IMR-90 (cell line): ENCODE measurements around the gene NKG7. TPM values are rescaled to one million over a fixed set of nuclear protein-coding genes. Genes with fewer than 3 reads are reported as not detected.

Experiments
- ATAC-seq: fragments of 200-7000 bp; cut with Tn5 transposase; 2 replicates; pipeline ENCODE4 v1.9.1; 2020; ENCODE audit warnings: low read depth, mild to moderate bottlenecking, moderate library complexity
- BruUV-seq: library from RNA; stranded (reverse); fragments of 400-500 nt; replicated peaks from 2 replicates; lab custom pipeline; 2021; lab: Mats Ljungman, UMichigan
- CTCF ChIA-PET: fragments of 300-600 bp; formaldehyde crosslinking; extraction: SDS; loops from one replicate; lab custom pipeline; 2021; ENCODE audit warnings: antibody characterized with exemption; lab: Yijun Ruan, JAX
- POLR2A ChIA-PET: fragments of 300-600 bp; sonication (Branson Sonifier 250); formaldehyde crosslinking; loops from one replicate; lab custom pipeline; 2022; ENCODE audit warnings: antibody characterized with exemption; ENCODE audit not compliant: unreplicated experiment; lab: Charles Lee
- DNase-seq: peaks from one replicate; pipeline ENCODE4 v3.0.0; 2013
- H2AFZ ChIP-seq: replicated peaks from 2 replicates; pipeline ENCODE3; 2013; ENCODE audit warnings: low read length, mild to moderate bottlenecking; ENCODE audit not compliant: poor library complexity
- H2AK5ac ChIP-seq: 2 replicates; pipeline ENCODE4 v1.6.1; 2013; ENCODE audit warnings: low read depth, low read length, inconsistent platforms
- H2AK9ac ChIP-seq: replicated peaks from 2 replicates; pipeline ENCODE3; 2013; ENCODE audit warnings: mild to moderate bottlenecking, low read depth, low read length, moderate library complexity; ENCODE audit not compliant: poor library complexity
- H2BK120ac ChIP-seq: 2 replicates; pipeline ENCODE4 v1.6.1; 2013; ENCODE audit warnings: low read depth, low read length, inconsistent platforms
- H2BK15ac ChIP-seq: 3 replicates; pipeline ENCODE4 v1.6.1; 2013; ENCODE audit warnings: low read depth, low read length, inconsistent platforms
- H2BK20ac ChIP-seq: 2 replicates; pipeline ENCODE4 v1.6.1; 2013; ENCODE audit warnings: low read depth, mild to moderate bottlenecking, inconsistent platforms, low read length, moderate library complexity
- H2BK5ac ChIP-seq: 2 replicates; pipeline ENCODE4 v1.6.1; 2013; ENCODE audit warnings: mild to moderate bottlenecking, low read depth, low read length, inconsistent platforms; ENCODE audit not compliant: poor library complexity, severe bottlenecking
- H3K14ac ChIP-seq: replicated peaks from 2 replicates; pipeline ENCODE4 v1.6.1; 2013; ENCODE audit warnings: low read depth, low read length, inconsistent platforms
- H3K18ac ChIP-seq: 2 replicates; pipeline ENCODE4 v1.6.1; 2013; ENCODE audit warnings: low read depth, low read length, control low read depth
- H3K23ac ChIP-seq: 2 replicates; pipeline ENCODE4 v1.6.1; 2013; ENCODE audit warnings: low read depth, low read length, inconsistent platforms
- H3K27ac ChIP-seq: 2 replicates; pipeline ENCODE4 v1.5.1; 2013; ENCODE audit warnings: mild to moderate bottlenecking, control low read depth, low read length; ENCODE audit not compliant: insufficient read depth
- H3K27me3 ChIP-seq: 2 replicates; pipeline ENCODE4 v1.6.1; 2013; ENCODE audit warnings: low read length; ENCODE audit not compliant: control insufficient read depth, insufficient read depth
- H3K36me3 ChIP-seq: 2 replicates; pipeline ENCODE4 v1.6.1; 2013; ENCODE audit warnings: low read length, mixed read lengths; ENCODE audit not compliant: control insufficient read depth, insufficient read depth
- H3K4ac ChIP-seq: 2 replicates; pipeline ENCODE4 v1.6.1; 2013; ENCODE audit warnings: low read depth, low read length, inconsistent platforms
- H3K4me1 ChIP-seq: 2 replicates; pipeline ENCODE4 v1.6.1; 2013; ENCODE audit warnings: low read length, mixed read lengths; ENCODE audit not compliant: control insufficient read depth, insufficient read depth
- H3K4me2 ChIP-seq: 2 replicates; pipeline ENCODE4 v1.6.1; 2013; ENCODE audit warnings: low read depth, mild to moderate bottlenecking, control low read depth, low read length, moderate library complexity
- H3K4me3 ChIP-seq: 2 replicates; pipeline ENCODE4 v1.5.1; 2013; ENCODE audit warnings: low read depth, mild to moderate bottlenecking, control low read depth, low read length, moderate library complexity; ENCODE audit not compliant: insufficient read depth
- H3K56ac ChIP-seq: 2 replicates; pipeline ENCODE4 v1.6.1; 2013; ENCODE audit warnings: low read length, inconsistent platforms; ENCODE audit not compliant: insufficient read depth; ENCODE audit errors: extremely low read depth
- H3K79me1 ChIP-seq, 2 experiments: 2 replicates each; pipeline ENCODE4 v1.6.1; 2013; ENCODE audit warnings: low read length in 2 of 2, inconsistent platforms in 1 of 2, low read depth in 1 of 2
- H3K9ac ChIP-seq: 2 replicates; pipeline ENCODE4 v1.6.1; 2013; ENCODE audit warnings: low read depth, low read length, control low read depth
- H3K9me1 ChIP-seq: 2 replicates; pipeline ENCODE4 v1.6.1; 2013; ENCODE audit warnings: low read length, inconsistent platforms; ENCODE audit not compliant: insufficient read depth
- H3K9me3 ChIP-seq: 2 replicates; pipeline ENCODE4 v1.6.1; 2013; ENCODE audit warnings: low read length; ENCODE audit not compliant: control insufficient read depth, insufficient read depth
- H4K20me1 ChIP-seq: 2 replicates; pipeline ENCODE4 v1.6.1; 2013; ENCODE audit warnings: low read length, inconsistent platforms; ENCODE audit not compliant: insufficient read depth
- H4K5ac ChIP-seq: 2 replicates; pipeline ENCODE4 v1.6.1; 2013; ENCODE audit warnings: mild to moderate bottlenecking, low read depth, low read length, control low read depth
- H4K8ac ChIP-seq, 2 experiments: 2 replicates each; pipeline ENCODE4 v1.6.1; 2013; ENCODE audit warnings: low read depth in 2 of 2, low read length in 2 of 2, control low read depth in 1 of 2, inconsistent platforms in 1 of 2
- H4K91ac ChIP-seq: 2 replicates; pipeline ENCODE4 v1.6.1; 2013; ENCODE audit warnings: low read depth, low read length, inconsistent platforms; ENCODE audit not compliant: insufficient read depth
- CTCF ChIP-seq: conservative IDR thresholded peaks from 2 replicates; pipeline ENCODE4 v1.5.1; 2012; ENCODE audit warnings: mild to moderate bottlenecking, low read depth, low read length, improper control_type of control experiment
- ELK1 ChIP-seq: fragments of 150-350 bp; IDR thresholded peaks from 2 replicates; pipeline ENCODE4 v1.6.1; 2016; ENCODE audit warnings: low read depth, mild to moderate bottlenecking, low read length, moderate library complexity, borderline replicate concordance
- FOS ChIP-seq: fragments of 150-350 bp; IDR thresholded peaks from 2 replicates; pipeline ENCODE4 v1.6.1; 2016; ENCODE audit warnings: low read depth, low read length
- MAZ ChIP-seq: IDR thresholded peaks from 2 replicates; pipeline ENCODE4 v1.6.1; 2012; ENCODE audit warnings: low read depth, mild to moderate bottlenecking, low read length, improper control_type of control experiment, moderate library complexity, borderline replicate concordance
- NFE2L2 ChIP-seq: fragments of 150-350 bp; IDR thresholded peaks from 2 replicates; pipeline ENCODE4 v1.6.1; 2016; ENCODE audit warnings: low read depth, mild to moderate bottlenecking, low read length
- RCOR1 ChIP-seq: IDR thresholded peaks from 2 replicates; pipeline ENCODE4 v1.6.1; 2012; ENCODE audit warnings: mild to moderate bottlenecking, low read length, improper control_type of control experiment; ENCODE audit not compliant: insufficient replicate concordance
- SMC3 ChIP-seq: fragments of 150-350 bp; IDR thresholded peaks from 2 replicates; pipeline ENCODE4 v1.6.1; 2016; ENCODE audit warnings: low read depth, mild to moderate bottlenecking, antibody characterized with exemption, low read length, moderate library complexity
- WGBS, 2 experiments: methylation state at CpG; one replicate each; pipeline versions ENCODE4 v1.1.5 to v1.1.7; 2013; ENCODE audit warnings: missing lambda C conversion rate in 2 of 2; ENCODE audit not compliant: insufficient read length in 1 of 2; ENCODE audit errors: extremely low coverage in 2 of 2; 5-methylcytosine and 5-hydroxymethylcytosine counted together
- dilution Hi-C: fragments of 300-500 bp; cut with HindIII; formaldehyde crosslinking; loops from one replicate; pipeline ENCODE4 v1.14.3; 2018; ENCODE audit warnings: low sequenced_read_pairs; ENCODE audit not compliant: unreplicated experiment
- in situ Hi-C: fragments of 300-500 bp; cut with MboI; formaldehyde crosslinking; loops from 3 replicates; pipeline ENCODE4 v1.14.3; 2019; ENCODE audit warnings: low sequenced_read_pairs, inconsistent platforms, mixed read lengths
- intact Hi-C: fragments of 100-400 bp; cut with micrococcal nuclease; formaldehyde crosslinking; loops from 2 replicates; pipeline ENCODE4 v1.10.0; 2022
- polyA plus RNA-seq, 3 experiments: library from polyadenylated mRNA; depleted of rRNA; stranded (reverse); fragments of >200 nt; gene quantifications; 2 replicates each; pipeline ENCODE4 v1.2.3, GENCODE V29; 2012; ENCODE audit warnings: low replicate concordance in 1 of 3
- total RNA-seq: library from RNA; depleted of rRNA; stranded (reverse); fragments of >200 nt; gene quantifications from 2 replicates; pipeline ENCODE4 v1.2.3, GENCODE V29; 2012

Gene NKG7
- total and polyA plus RNA-seq, 2 of the 4 experiments (the other 2 are of a cell fraction), result not detected

GRCh38 chr19:51326216-51327065 is 46.0 kb downstream of the NKG7 start:
- ChIA-PET POLR2A (no interaction called here), CTCF (no interaction called here)
- no peaks in the 10 kb centered on the region for H3K9me3 ChIP-seq
- H3K27ac ChIP-seq, result no peak overlapping the region
- no peak overlapping the region for H3K56ac ChIP-seq
- no TSS peak for BruUV-seq
- in situ Hi-C loops, result no loop called here
- H4K8ac ChIP-seq, result no peak overlapping the region
- H4K5ac ChIP-seq, result no peak overlapping the region
- intact Hi-C loops, result no loop called here
- H4K91ac ChIP-seq, result no peak overlapping the region
- no peak for DNase-seq
- H4K20me1 ChIP-seq, result no peaks in the 10 kb centered on the region
- H2BK15ac ChIP-seq, result no peak overlapping the region
- H3K23ac ChIP-seq, result no peak overlapping the region
- H3K4me2 ChIP-seq, result no peak overlapping the region
- no peak overlapping the region for H3K14ac ChIP-seq
- no peak overlapping the region for H2AK5ac ChIP-seq
- no peaks in the 10 kb centered on the region for H3K36me3 ChIP-seq
- no peak overlapping the region for H3K18ac ChIP-seq
- peaks cover 4% of the 10 kb centered on the region; the same call in 1 of the 2 replicates for H3K27me3 ChIP-seq
- no peak for TF ChIP-seq RCOR1
- TF ChIP-seq SMC3, result no peak
- TF ChIP-seq ELK1, result no peak
- TF ChIP-seq FOS, result no peak
- TF ChIP-seq CTCF, result no peak
- TF ChIP-seq NFE2L2, result no peak
- TF ChIP-seq MAZ, result no peak
- dilution Hi-C loops, result no loop called here
- H3K4me3 ChIP-seq, result no peak overlapping the region
- 21% methylated on average over 5 of the region's 36 CpGs; no CpG with 5 or more reads in 1 of the 2 experiments for WGBS, 2 experiments
- H2BK5ac ChIP-seq, result no peak overlapping the region
- ATAC-seq, result no peak
- no peak overlapping the region for H2AK9ac ChIP-seq
- H3K4me1 ChIP-seq, result no peaks in the 10 kb centered on the region
- no peak overlapping the region for H2BK20ac ChIP-seq
- H2BK120ac ChIP-seq, result no peak overlapping the region
- no peaks in the 10 kb centered on the region for H3K9me1 ChIP-seq
- no peak overlapping the region for H3K4ac ChIP-seq
- no peak overlapping the region for H2AFZ ChIP-seq
- no peaks in the 10 kb centered on the region for H3K79me1 ChIP-seq
- no peak overlapping the region for H3K9ac ChIP-seq
